ENCODE results near the gene SLC10A2.
"Not testable (repeated sequence)": the region's sequence is repeated elsewhere in the genome, so short reads cannot be mapped to it uniquely, and the experiment has no call there.

The SLC10A2 gene

DNA sequence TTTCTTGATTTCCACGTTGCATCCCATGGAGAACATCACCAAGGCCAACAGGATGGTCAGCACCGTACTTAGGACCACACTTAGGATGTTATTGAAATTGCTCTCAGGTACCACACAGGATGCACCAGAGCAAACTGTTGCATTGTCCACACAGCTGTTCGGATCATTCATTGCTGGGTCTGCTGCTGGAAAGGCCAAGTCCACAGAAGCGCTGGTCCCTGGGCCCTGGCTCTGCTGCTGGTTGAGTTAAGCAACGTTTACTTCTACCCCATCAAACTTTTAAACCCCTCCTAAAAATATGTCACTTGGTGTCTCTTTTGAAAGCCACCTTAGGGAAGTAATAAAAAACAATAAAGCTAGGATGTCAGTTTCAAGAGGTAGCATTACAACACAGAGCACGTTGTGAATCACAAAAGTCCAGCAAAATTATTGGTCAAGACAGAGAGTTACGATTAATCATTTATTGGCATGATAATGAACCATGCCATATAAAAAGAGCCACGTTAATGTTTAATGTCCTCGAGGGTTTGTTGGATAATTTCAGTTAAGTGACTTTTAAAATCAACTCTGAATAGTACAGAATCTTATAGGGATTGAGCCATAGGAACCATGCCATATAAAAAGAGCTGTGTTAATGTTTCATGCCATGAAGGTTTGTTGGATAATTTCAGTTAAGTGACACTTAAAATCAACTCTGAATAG is at the start of gene SLC10A2:
SLC10A2 (minus strand) TSS at position 339 of the 702 bp plus-strand sequence; CDS start at position 171, 168 bp downstream.
- no peak within 1 kb of the TSS for H3K4me3 ChIP-seq (ENCODE audit: low read depth, low read length)

GRCh38 chr13:103107580-103107979 is 41.4 kb upstream of the SLC10A2 start:
- no peak overlapping the region for H3K4me3 ChIP-seq (ENCODE audit: low read depth, low read length)

- no peak overlapping the region for H3K4me3 ChIP-seq (ENCODE audit: low read depth, low read length)
These were observed 38.1 kb upstream of the SLC10A2 start for GRCh38 chr13:103104340-103104739.

DNA sequence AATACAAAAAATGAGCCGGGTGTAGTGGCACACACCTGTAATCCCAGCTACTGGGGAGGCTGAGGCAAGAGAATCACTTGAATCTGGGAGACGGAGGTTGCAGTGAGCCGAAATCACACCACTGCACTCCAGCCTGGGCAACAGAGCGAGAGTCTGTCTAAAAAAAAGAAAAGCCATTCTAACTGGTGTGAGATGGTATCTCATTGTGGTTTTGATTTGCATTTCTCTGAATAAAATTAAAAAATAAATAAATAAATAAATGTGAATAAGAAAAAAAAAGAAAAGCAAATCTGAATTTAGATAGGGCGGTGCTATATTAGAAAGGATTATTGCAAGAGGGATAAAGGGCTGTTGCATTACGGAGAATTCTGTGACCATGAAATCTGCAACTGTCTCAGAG is 37.2 kb upstream of the SLC10A2 start:
- H3K4me3 ChIP-seq (ENCODE audit: low read depth, low read length) = not testable (repeated sequence)

- H3K4me3 ChIP-seq (ENCODE audit: low read depth, low read length) = no peak overlapping the region
These were observed 36.3 kb upstream of the SLC10A2 start for GRCh38 chr13:103102482-103102881.

DNA sequence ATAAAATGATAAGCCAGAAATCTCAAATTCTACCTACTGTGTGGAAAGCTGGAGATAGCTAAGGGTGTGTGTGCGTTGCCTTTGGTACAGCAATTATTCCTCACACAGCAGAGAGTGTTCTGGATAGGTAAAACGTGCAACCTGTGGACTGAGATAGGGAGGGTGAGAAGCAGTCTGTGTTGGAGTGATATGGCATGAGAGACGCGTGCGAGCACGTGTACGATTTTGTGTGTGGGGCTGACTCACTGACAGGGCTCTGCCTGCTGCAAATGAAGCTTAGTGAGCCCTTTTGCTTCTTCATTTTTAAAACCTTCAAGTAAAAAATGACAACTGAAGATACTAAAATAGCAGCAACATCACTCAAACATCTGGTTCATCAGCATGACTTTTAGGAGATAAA is 35.7 kb upstream of the SLC10A2 start:
- H3K4me3 ChIP-seq (ENCODE audit: low read depth, low read length) = no peak overlapping the region

- no peak overlapping the region for H3K4me3 ChIP-seq (ENCODE audit: low read depth, low read length)
These were observed 35.3 kb upstream of the SLC10A2 start for GRCh38 chr13:103101500-103101899.

DNA sequence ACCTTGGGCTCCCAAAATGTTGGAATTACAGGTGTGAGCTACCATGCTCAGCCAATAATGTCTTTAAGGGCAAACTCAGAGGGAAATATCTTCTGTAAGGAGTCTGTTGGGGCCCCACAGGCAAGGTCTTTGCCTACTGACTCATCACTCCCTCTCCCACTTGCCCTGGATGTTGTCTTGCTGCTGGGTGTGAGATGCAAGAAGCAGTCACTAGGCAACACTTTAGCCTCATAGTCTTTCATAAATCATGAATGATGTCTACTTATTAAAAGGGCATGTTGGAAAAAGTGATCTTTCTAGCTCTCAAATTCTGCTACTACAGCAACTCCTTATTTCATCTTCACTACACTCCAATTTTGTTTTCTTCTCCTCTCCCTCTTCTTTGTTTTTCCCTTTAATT is 34.6 kb upstream of the SLC10A2 start:
- H3K4me3 ChIP-seq (ENCODE audit: low read depth, low read length) = no peak overlapping the region

- no peak overlapping the region for H3K4me3 ChIP-seq (ENCODE audit: low read depth, low read length)
These were observed 33.6 kb upstream of the SLC10A2 start for GRCh38 chr13:103099722-103100293.

DNA sequence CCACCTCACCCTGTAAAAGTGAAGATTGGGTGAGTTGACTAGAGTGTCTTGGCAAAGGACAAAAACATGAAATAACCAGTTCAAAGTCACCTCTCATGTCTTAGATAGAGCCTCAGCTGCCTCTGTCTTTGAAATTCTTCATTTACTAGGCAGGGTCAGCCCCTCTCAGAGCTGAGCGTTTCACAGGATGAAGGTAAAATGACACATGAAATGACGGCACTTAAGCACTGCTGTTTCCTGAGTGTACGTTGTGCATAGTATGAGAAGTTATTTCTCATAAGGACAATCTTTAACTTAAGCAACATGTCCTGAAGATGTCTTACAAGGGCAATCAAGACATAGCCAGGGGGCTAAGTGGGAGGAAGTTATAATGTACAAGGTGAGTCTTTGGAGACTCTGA is 32.3 kb upstream of the SLC10A2 start:
- no peak overlapping the region for H3K4me3 ChIP-seq (ENCODE audit: low read depth, low read length)

DNA sequence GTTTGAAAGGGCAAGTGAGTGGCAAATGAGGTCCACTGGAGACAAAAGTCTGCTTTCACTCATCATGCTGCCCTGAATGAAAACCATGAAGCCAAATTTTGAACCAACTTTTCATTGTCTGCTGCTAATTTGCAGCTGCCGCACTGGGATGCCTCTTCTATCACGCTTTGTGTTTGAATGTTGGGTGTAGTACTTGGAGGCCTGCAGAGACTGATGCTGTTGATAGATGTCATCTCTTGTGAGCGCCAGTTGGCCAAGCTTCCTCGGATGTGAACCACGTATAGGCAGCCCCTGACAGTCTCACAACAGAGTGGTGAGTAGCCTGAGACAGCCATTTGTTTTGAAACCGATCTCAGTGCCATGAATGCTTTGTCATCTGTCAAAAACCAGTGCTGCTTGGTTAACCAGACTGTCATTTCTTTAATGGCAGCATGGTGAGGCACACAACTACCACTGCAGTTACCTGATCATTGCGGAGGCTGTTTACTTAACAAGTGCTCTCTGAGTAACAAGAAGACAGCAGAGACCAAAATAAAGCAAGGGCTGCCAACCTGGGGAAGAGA is 31.2 kb upstream of the SLC10A2 start:
- H3K4me3 ChIP-seq (ENCODE audit: low read depth, low read length) = no peak overlapping the region

DNA sequence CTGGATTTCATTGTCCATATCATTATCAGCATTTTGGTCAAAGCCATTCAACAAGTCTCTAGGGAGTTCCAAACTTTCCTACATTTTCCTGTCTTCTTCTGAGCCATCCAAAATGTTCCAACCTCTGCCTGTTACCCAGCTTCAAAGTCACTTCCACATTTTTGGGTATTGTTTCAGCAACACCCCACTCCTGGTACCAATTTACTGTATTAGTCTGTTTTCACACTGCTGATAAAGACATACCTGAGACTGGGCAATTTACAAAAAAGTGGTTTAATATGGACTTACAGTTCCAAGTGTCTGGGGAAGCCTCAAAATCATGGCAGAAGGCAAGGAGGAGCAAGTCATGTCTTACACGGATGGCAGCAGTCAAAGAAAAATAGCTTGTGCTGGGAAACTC is 27.4 kb upstream of the SLC10A2 start:
- not testable (repeated sequence) for H3K4me3 ChIP-seq (ENCODE audit: low read depth, low read length)

DNA sequence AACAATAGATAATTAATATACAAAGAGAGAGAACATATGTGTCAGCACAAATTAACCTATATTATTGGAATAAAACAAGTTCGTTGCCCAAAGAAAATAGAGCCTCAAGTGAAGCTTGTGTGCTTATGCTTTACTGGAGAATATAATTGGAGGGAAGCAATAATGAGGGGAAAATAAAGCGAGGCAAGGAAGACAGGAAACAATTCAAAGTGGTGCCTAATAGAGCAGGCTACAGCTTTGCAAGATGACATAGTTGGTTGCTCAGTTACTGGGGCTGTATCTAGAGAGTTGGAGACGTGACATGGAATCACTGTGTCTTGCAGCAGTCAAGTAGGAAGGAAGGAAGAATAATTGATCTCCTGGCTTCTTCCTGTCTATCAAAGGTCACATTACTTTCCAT is 21.1 kb upstream of the SLC10A2 start:
- no peak overlapping the region for H3K4me3 ChIP-seq (ENCODE audit: low read depth, low read length)

DNA sequence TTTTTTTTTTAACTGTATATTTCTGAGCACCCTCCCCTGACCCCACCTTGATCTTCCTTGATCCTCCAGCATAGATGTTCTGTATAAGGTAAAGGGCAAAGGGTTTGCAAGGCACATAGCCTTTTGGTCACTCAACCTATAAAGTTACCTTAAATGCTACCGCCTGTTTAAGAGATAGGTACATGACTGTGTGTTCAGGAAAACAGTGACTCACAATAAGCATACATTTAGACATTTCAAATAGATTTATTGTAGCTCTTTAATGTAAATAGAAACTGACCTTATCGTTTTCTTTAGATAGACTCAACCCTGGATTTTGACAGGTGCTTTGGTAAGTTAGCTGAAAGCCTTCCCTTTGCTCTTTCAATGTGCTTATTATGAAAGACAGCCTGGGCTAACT is 15.2 kb upstream of the SLC10A2 start:
- H3K4me3 ChIP-seq (ENCODE audit: low read depth, low read length) = no peak overlapping the region

DNA sequence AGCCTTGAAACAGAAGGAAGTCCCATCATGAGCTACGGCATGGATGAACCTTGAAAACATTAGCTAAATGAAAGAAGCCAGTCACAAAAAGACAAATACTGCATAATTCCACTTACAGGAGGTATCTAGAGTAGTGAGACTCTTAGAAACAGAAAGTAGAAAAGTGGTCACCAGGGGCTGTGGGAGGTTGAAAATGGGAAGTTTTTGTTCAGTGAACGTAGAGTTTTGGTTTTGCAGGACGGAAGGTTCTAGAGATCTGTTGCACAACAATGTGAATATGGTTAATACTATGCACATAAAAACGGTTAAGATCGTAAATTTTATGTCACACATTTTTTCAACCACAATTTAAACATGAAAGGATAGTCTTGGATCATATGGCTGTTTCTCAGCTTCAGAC is 11.9 kb upstream of the SLC10A2 start:
- no peak overlapping the region for H3K4me3 ChIP-seq (ENCODE audit: low read depth, low read length)

- no peak overlapping the region for H3K4me3 ChIP-seq (ENCODE audit: low read depth, low read length)
These were observed 2.6 kb upstream of the SLC10A2 start for GRCh38 chr13:103068836-103069235.

GRCh38 chr13:103067751-103068555 is 1.7 kb upstream of the SLC10A2 start:
- H3K4me3 ChIP-seq (ENCODE audit: low read depth, low read length) = no peak overlapping the region

DNA sequence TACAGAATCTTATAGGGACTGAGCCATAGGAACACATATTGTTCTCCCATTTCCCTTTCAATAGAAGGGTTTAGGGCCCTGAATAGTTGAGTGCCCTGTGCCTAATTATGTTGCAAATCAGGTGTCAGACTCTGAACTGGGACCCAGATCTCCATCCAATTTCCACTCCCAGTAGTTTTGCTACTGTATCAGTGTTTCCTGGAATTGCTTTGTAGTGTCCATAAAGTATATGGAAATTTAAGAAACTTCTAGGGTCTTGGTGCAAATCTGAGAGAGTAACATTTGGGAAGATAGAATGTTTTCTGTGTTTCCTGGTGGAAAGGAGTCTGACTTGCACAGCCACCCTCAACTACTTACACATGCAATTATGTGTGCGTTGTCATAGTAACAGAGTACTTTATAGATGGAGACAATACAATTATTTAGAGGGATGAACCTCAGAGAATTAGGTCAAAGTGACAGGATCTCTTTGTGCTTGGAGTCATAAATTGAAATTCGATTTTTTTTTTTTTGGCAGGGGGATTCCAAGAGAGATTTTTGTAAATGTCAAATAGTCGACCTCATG is 646 bp upstream of the SLC10A2 start:
- H3K4me3 ChIP-seq (ENCODE audit: low read depth, low read length) = no peak overlapping the region

DNA sequence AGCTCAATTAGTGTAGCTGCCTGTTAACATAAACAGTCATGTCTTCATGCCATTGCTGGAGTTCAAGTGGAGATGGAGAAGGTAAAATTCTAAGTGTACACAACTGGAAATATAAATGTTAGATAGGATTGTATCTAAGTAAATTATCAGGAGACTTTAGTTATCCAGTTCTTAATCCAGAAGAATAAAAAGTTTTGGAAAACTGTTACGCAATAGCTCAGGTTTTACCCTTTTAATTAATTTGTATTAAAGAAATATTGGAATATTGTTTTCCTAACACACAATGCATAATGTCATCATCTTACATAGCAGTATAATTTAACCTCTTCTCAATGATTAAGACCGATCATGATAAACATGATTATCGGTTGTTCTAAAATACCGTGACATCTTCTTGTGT is 2.8 kb downstream of the SLC10A2 start:
- no peak overlapping the region for H3K4me3 ChIP-seq (ENCODE audit: low read depth, low read length)

- no peak overlapping the region for H3K4me3 ChIP-seq (ENCODE audit: low read depth, low read length)
These were observed 4.1 kb downstream of the SLC10A2 start for GRCh38 chr13:103062079-103062478.

DNA sequence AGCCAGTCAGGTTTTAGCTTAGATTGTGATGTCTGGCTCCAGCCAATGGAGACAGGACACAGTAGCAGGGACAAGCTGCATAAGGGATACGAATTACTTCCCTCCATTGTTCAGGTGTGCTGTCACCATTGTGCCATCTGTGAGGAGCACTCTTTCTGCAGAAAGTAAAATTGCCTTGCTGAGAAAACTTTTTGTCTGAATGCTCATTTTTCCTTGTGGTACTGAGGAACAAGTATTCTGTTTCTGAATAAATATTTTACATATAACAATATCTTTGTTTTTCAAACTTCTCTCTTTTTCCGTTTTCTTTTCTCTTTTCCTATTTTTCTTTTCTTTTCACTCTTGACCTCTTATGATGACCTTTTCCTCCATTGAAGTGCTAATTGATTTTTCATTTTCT is 10.2 kb downstream of the SLC10A2 start:
- no peak overlapping the region for H3K4me3 ChIP-seq (ENCODE audit: low read depth, low read length)

All from iPS-11a (cell line).